Fibroblast of lung (primary cell): ENCODE measurements around the gene MBNL3. TPM values are rescaled to one million over a fixed set of nuclear protein-coding genes. Genes with fewer than 3 reads are reported as not detected.

ENCODE experiments used
- DNase-seq, 2 donors: peaks; one replicate each; pipeline versions ENCODE4 v3.0.0 to v3.0.0-alpha.2; 2010; ENCODE audit warnings: low read depth in 2 of 2
- H2AFZ ChIP-seq: 2 replicates; pipeline ENCODE4 v1.5.1; 2012; ENCODE audit warnings: low read length, control low read depth, inconsistent platforms
- H3K27ac ChIP-seq: 2 replicates; pipeline ENCODE4 v1.5.1; 2011; ENCODE audit warnings: low read length, control low read depth; ENCODE audit not compliant: insufficient read depth
- H3K27me3 ChIP-seq: 2 replicates; pipeline ENCODE4 v1.5.1; 2011; ENCODE audit warnings: mild to moderate bottlenecking, low read length; ENCODE audit not compliant: control insufficient read depth, insufficient read depth
- H3K36me3 ChIP-seq: 2 replicates; pipeline ENCODE4 v1.5.1; 2011; ENCODE audit warnings: low read length; ENCODE audit not compliant: control insufficient read depth, insufficient read depth
- H3K4me1 ChIP-seq: 2 replicates; pipeline ENCODE4 v1.5.1; 2011; ENCODE audit warnings: low read length; ENCODE audit not compliant: control insufficient read depth, insufficient read depth; ENCODE audit errors: extremely low read depth
- H3K4me2 ChIP-seq: 2 replicates; pipeline ENCODE4 v1.5.1; 2011; ENCODE audit warnings: low read length, control low read depth; ENCODE audit not compliant: insufficient read depth; ENCODE audit errors: extremely low read depth
- H3K4me3 ChIP-seq, 4 experiments: fragments of 200-600 bp in 1 of 4; sonication (generic) in 1 of 4; replicated peaks in 1 of 4; 2 replicates each; pipeline ENCODE4 v1.5.1; 2011 to 2016; ENCODE audit warnings: low read length in 4 of 4, low read depth in 3 of 4, mild to moderate bottlenecking in 3 of 4, control low read depth in 2 of 4, inconsistent platforms in 1 of 4, mixed read lengths in 1 of 4; ENCODE audit not compliant: insufficient read depth in 1 of 4; ENCODE audit errors: control extremely low read depth in 1 of 4
- H3K79me2 ChIP-seq: 2 replicates; pipeline ENCODE4 v1.5.1; 2012; ENCODE audit warnings: mild to moderate bottlenecking, low read length, inconsistent platforms; ENCODE audit not compliant: control insufficient read depth, insufficient read depth
- H3K9ac ChIP-seq: 2 replicates; pipeline ENCODE4 v1.5.1; 2011; ENCODE audit warnings: mild to moderate bottlenecking, low read length, control low read depth; ENCODE audit not compliant: insufficient read depth
- H3K9me3 ChIP-seq: 2 replicates; pipeline ENCODE4 v1.5.1; 2012; ENCODE audit warnings: low read depth, low read length; ENCODE audit not compliant: control insufficient read depth, insufficient read depth
- H4K20me1 ChIP-seq: 2 replicates; pipeline ENCODE4 v1.5.1; 2011; ENCODE audit warnings: low read length; ENCODE audit not compliant: control insufficient read depth, insufficient read depth; ENCODE audit errors: extremely low read depth
- EZH2 ChIP-seq: IDR thresholded peaks from 2 replicates; pipeline ENCODE4 v1.5.1; 2012; ENCODE audit warnings: low read length, control low read depth, mild to moderate bottlenecking; ENCODE audit errors: missing control alignments
- polyA plus RNA-seq, 2 donors: library from polyadenylated mRNA; depleted of rRNA in 1 of 2; stranded (reverse) in 1 of 2; unstranded in 1 of 2; fragments of >200 nt; gene quantifications; 2 replicates each; pipeline ENCODE4 v1.2.1, GENCODE V29; 2011 to 2012; ENCODE audit warnings: missing spikeins in 1 of 2
- total RNA-seq: library from RNA; depleted of rRNA; stranded (reverse); fragments of >200 nt; gene quantifications from 2 replicates; pipeline ENCODE4 v1.2.1, GENCODE V29; 2014
- TF ChIP-seq, protein P1 (sequence below), 2 donors: IDR thresholded peaks in 1 of 2; conservative IDR thresholded peaks in 1 of 2; 1 replicate in 1 of 2; 2 replicates in 1 of 2; pipeline ENCODE4 v1.5.1; 2011 to 2012; ENCODE audit warnings: low read length in 2 of 2, control low read depth in 1 of 2, inconsistent platforms in 1 of 2, low read depth in 1 of 2, mild to moderate bottlenecking in 1 of 2

MBNL3 gene
- total and polyA plus RNA-seq, 2 donors (not counting 1 experiment from before 2014, with no cell fraction given) = 2.6 to 4.5 TPM

DNA sequence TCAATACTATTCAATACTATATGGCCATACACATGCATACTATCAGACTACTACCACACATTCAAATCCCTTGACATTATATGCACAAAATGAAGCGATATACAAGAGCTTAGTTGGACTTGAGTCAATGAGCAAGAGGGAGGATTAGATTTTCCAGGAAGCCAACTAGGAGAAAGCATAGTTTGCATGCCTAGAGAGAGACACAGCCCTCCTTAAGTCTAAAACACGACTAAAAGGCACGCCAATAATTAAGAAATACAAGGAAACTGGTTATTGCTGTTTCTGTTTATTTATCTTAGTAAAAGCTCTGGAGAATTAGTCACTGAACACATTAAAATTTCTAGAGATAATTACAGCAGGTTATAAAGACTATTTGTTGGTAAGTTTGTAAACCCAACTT, 21.8 kb downstream of the MBNL3 start:
- no peaks in the 10 kb centered on the region for H3K27me3 ChIP-seq
- H3K4me1 ChIP-seq = no peaks in the 10 kb centered on the region
- DNase-seq = peak; percentile 18 to 25
- H3K4me3 ChIP-seq = no peak overlapping the region
- H4K20me1 ChIP-seq = no peaks in the 10 kb centered on the region
- H3K4me2 ChIP-seq = no peak overlapping the region
- no peaks in the 10 kb centered on the region for H3K79me2 ChIP-seq
- H3K9me3 ChIP-seq = no peaks in the 10 kb centered on the region
- H3K9ac ChIP-seq = no peak overlapping the region
- no peak overlapping the region for H2AFZ ChIP-seq
- no peak overlapping the region for H3K27ac ChIP-seq
- no peak for TF ChIP-seq EZH2
- TF ChIP-seq, protein P1, sequence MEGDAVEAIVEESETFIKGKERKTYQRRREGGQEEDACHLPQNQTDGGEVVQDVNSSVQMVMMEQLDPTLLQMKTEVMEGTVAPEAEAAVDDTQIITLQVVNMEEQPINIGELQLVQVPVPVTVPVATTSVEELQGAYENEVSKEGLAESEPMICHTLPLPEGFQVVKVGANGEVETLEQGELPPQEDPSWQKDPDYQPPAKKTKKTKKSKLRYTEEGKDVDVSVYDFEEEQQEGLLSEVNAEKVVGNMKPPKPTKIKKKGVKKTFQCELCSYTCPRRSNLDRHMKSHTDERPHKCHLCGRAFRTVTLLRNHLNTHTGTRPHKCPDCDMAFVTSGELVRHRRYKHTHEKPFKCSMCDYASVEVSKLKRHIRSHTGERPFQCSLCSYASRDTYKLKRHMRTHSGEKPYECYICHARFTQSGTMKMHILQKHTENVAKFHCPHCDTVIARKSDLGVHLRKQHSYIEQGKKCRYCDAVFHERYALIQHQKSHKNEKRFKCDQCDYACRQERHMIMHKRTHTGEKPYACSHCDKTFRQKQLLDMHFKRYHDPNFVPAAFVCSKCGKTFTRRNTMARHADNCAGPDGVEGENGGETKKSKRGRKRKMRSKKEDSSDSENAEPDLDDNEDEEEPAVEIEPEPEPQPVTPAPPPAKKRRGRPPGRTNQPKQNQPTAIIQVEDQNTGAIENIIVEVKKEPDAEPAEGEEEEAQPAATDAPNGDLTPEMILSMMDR (conservative IDR thresholded peaks at IDR 0.05 in 1 of 2, IDR thresholded peaks at IDR 0.05 in 1 of 2; ENCODE audit: low read depth in 1 of 2, low read length in 2 of 2) = no peak
- no peaks in the 10 kb centered on the region for H3K36me3 ChIP-seq

- peak; percentile 2 to 24 for DNase-seq
- H3K4me1 ChIP-seq = no peaks in the 10 kb centered on the region
- no peaks in the 10 kb centered on the region for H3K9me3 ChIP-seq
- no peaks in the 10 kb centered on the region for H3K27me3 ChIP-seq
- no peak overlapping the region for H3K4me2 ChIP-seq
- H3K27ac ChIP-seq = no peak overlapping the region
- no peak overlapping the region for H2AFZ ChIP-seq
- no peak overlapping the region for H3K4me3 ChIP-seq
- no peak overlapping the region for H3K9ac ChIP-seq
- no peaks in the 10 kb centered on the region for H4K20me1 ChIP-seq
- TF ChIP-seq, protein P1 (conservative IDR thresholded peaks at IDR 0.05 in 1 of 2, IDR thresholded peaks at IDR 0.05 in 1 of 2; ENCODE audit: low read depth in 1 of 2, low read length in 2 of 2) = peak; percentile 17 to 44
- TF ChIP-seq EZH2 = no peak
- H3K79me2 ChIP-seq = no peaks in the 10 kb centered on the region
- H3K36me3 ChIP-seq = no peaks in the 10 kb centered on the region
These were observed 25.4 kb downstream of the MBNL3 start for GRCh38 chrX:132463411-132463810.

DNA sequence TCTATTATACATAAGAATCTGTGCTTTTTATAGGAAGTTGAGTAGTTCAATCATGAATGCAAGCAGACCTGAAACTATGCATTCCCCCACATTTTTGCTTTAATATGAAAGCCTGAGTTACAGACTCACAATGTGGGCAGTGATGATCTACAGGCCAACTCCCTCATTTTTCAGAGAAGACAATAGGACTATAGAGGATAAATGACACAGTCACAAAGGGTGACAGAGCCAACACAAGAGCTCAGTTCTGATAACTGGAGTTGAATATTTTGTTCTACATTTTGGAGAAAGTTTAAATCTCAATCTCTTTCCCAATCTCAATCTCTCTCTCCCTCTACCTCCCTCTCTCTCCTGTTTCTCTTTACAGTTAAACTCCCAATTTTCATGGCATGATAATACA, 27.0 kb downstream of the MBNL3 start:
- Histone ChIP-seq H3K4me3 (no peak overlapping the region), H3K4me1 (no peaks in the 10 kb centered on the region), H3K79me2 (no peaks in the 10 kb centered on the region), H2AFZ (no peak overlapping the region), H3K36me3 (no peaks in the 10 kb centered on the region), H3K9ac (no peak overlapping the region), H3K9me3 (no peaks in the 10 kb centered on the region), H3K4me2 (no peak overlapping the region), H3K27ac (no peak overlapping the region), H3K27me3 (no peaks in the 10 kb centered on the region), H4K20me1 (no peaks in the 10 kb centered on the region)
- no peak for TF ChIP-seq EZH2
- TF ChIP-seq, protein P1 (conservative IDR thresholded peaks at IDR 0.05 in 1 of 2, IDR thresholded peaks at IDR 0.05 in 1 of 2; ENCODE audit: low read depth in 1 of 2, low read length in 2 of 2) = no peak
- DNase-seq = no peak
